ENCODE measurements around the gene NFKB1. TPM values are rescaled to one million over a fixed set of nuclear protein-coding genes. Genes with fewer than 3 reads are reported as not detected.

NFKB1 gene
- total RNA-seq, 2 donors from 2014 or later: 57.6 to 61.6 TPM

GRCh38 chr4:102638621-102639020 is 137.5 kb downstream of the NFKB1 start:
- H3K9ac ChIP-seq (ENCODE audit: low read depth in 2 of 2, low read length in 2 of 2): no peak overlapping the region
- H3K27me3 ChIP-seq: no peaks in the 10 kb centered on the region
- intact Hi-C loops (cut with DNase I): no loop called here
- H3K4me1 ChIP-seq: no peaks in the 10 kb centered on the region
- no peaks in the 10 kb centered on the region for H3K9me3 ChIP-seq
- no peak for TF ChIP-seq CTCF (IDR thresholded peaks at IDR 0.05)
- H3K4me3 ChIP-seq: no peak overlapping the region
- no peak overlapping the region for H3K27ac ChIP-seq
- DNase-seq: no peak
- H3K36me3 ChIP-seq: no peaks in the 10 kb centered on the region

GRCh38 chr4:102639598-102639997 is 138.4 kb downstream of the NFKB1 start:
- no peak for DNase-seq

GRCh38 chr4:102640669-102641068 is 139.5 kb downstream of the NFKB1 start:
- H3K9me3 ChIP-seq: no peaks in the 10 kb centered on the region
- no peak for TF ChIP-seq CTCF (IDR thresholded peaks at IDR 0.05)

More at GRCh38 chr4:102639598-102639997, 138.4 kb downstream of the NFKB1 start:
- H3K4me1 ChIP-seq: no peaks in the 10 kb centered on the region
- H3K27me3 ChIP-seq: no peaks in the 10 kb centered on the region
- no peak overlapping the region for H3K9ac ChIP-seq (ENCODE audit: low read depth in 2 of 2, low read length in 2 of 2)
- H3K4me3 ChIP-seq: no peak overlapping the region
- H3K36me3 ChIP-seq: no peaks in the 10 kb centered on the region
- no peak for TF ChIP-seq CTCF (IDR thresholded peaks at IDR 0.05)
- no peaks in the 10 kb centered on the region for H3K9me3 ChIP-seq
- no peak overlapping the region for H3K27ac ChIP-seq
- intact Hi-C loops (cut with DNase I): no loop called here

GRCh38 chr4:102641793-102642192 is 140.6 kb downstream of the NFKB1 start:
- DNase-seq: no peak
- H3K9ac ChIP-seq (ENCODE audit: low read depth in 2 of 2, low read length in 2 of 2): no peak overlapping the region
- no peaks in the 10 kb centered on the region for H3K27me3 ChIP-seq
- no peaks in the 10 kb centered on the region for H3K36me3 ChIP-seq
- H3K4me3 ChIP-seq: no peak overlapping the region
- no peaks in the 10 kb centered on the region for H3K4me1 ChIP-seq
- TF ChIP-seq CTCF (IDR thresholded peaks at IDR 0.05): no peak
- no peaks in the 10 kb centered on the region for H3K9me3 ChIP-seq
- intact Hi-C loops (cut with DNase I): no loop called here
- no peak overlapping the region for H3K27ac ChIP-seq

More at GRCh38 chr4:102640669-102641068, 139.5 kb downstream of the NFKB1 start:
- H3K27ac ChIP-seq: no peak overlapping the region
- H3K27me3 ChIP-seq: no peaks in the 10 kb centered on the region
- H3K4me3 ChIP-seq: no peak overlapping the region
- no peak for DNase-seq
- H3K36me3 ChIP-seq: no peaks in the 10 kb centered on the region
- intact Hi-C loops (cut with DNase I): no loop called here
- no peaks in the 10 kb centered on the region for H3K4me1 ChIP-seq
- no peak overlapping the region for H3K9ac ChIP-seq (ENCODE audit: low read depth in 2 of 2, low read length in 2 of 2)

DNA sequence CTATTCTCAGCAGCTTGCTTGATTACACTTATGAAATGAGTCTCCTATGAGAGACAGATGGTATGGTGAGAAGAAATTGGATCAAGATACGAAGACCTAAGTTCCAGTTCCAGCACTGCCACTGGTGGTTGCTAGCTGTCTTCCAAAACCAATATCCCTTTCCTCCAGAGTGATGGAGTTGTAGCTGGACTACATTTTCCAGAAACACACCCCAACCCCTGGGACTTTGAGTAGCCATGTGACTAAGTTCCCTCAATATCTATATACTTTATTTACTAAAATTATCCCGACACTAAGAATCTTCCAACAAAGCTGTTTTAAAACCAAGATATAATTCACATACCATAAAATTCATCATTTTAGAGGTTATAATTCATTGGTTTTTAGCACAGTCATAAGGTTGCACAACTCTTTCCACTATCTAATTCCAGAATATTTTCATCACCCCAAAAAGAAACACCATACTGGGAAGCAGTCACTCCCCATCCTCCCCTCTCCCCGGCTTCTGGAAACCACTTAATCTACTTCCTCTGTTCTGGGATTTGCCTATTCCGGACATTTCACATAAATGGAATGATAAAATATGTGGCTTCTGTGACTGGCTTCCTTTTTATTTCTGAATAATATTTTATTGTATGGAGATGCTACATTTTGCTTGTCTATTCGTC is 141.6 kb downstream of the NFKB1 start:
- Histone ChIP-seq H3K9ac (ENCODE audit: low read depth in 2 of 2, low read length in 2 of 2) (no peak overlapping the region), H3K4me1 (no peaks in the 10 kb centered on the region), H3K27ac (no peak overlapping the region), H3K4me3 (no peak overlapping the region), H3K27me3 (no peaks in the 10 kb centered on the region), H3K9me3 (no peaks in the 10 kb centered on the region), H3K36me3 (no peaks in the 10 kb centered on the region)
- intact Hi-C loops (cut with DNase I): no loop called here
- TF ChIP-seq CTCF (IDR thresholded peaks at IDR 0.05): no peak
- DNase-seq: no peak
